ENCODE data around the gene RGS18.

GRCh38 chr1:192118881-192119405 is 39.3 kb upstream of the RGS18 start:
- TF ChIP-seq CTCF (IDR thresholded peaks at IDR 0.05) (no peak), POLR2A (IDR thresholded peaks at IDR 0.05) (no peak)

Measured in uterus (tissue), 2 donors.